ENCODE results near the gene MEIS1. TPM values are rescaled to one million over a fixed set of nuclear protein-coding genes. Genes with fewer than 3 reads are reported as not detected.

The MEIS1 gene
- total and polyA plus RNA-seq, 2 donors (not counting 1 experiment from before 2014, with no cell fraction given), result 0.03 TPM; not detected in 1

GRCh38 chr2:66523990-66524389, 89.1 kb downstream of the MEIS1 start:
- H3K4me2 ChIP-seq (replicated peaks; ENCODE audit: low read depth, low read length, poor library complexity, severe bottlenecking), result no peak overlapping the region
- H3K9me3 Mint-ChIP-seq (ENCODE audit: insufficient read depth), result no peaks in the 10 kb centered on the region
- TF ChIP-seq EZH2 (IDR thresholded peaks at IDR 0.05; ENCODE audit: borderline replicate concordance, insufficient read depth, low read depth, low read length, poor library complexity, severe bottlenecking) (no peak), CTCF (IDR thresholded peaks at IDR 0.05) (no peak)
- peaks cover 0 to 5% (median 0%) of the 10 kb centered on the region in 4 experiments for H3K27me3 ChIP-seq (replicated peaks in 1 of 4; ENCODE audit: control extremely low read depth in 1 of 4, control insufficient read depth in 3 of 4, insufficient read depth in 4 of 4, low read length in 3 of 4)
- no peaks in the 10 kb centered on the region for H3K79me2 ChIP-seq (ENCODE audit: control insufficient read depth, insufficient read depth, low read length)
- H3K4me3 ChIP-seq (ENCODE audit: control extremely low read depth in 1 of 5, extremely low read depth in 1 of 5, insufficient read depth in 1 of 5, low read depth in 2 of 5, low read length in 4 of 5), result no peak overlapping the region
- no peak overlapping the region for H3K4me3 Mint-ChIP-seq
- DNase-seq (no peak), ATAC-seq (ENCODE audit: low read depth) (no peak)
- H3K4me1 Mint-ChIP-seq, result no peaks in the 10 kb centered on the region
- H3K36me3 ChIP-seq (replicated peaks in 1 of 2; ENCODE audit: control extremely low read depth in 1 of 2, control insufficient read depth in 1 of 2, extremely low read depth in 1 of 2, insufficient read depth in 2 of 2, low read length in 1 of 2), result no peaks in the 10 kb centered on the region
- peaks cover 6% of the 10 kb centered on the region for H3K27me3 Mint-ChIP-seq
- H3K9me3 ChIP-seq (ENCODE audit: control extremely low read depth in 1 of 3, control insufficient read depth in 2 of 3, insufficient read depth in 1 of 3, low read length in 2 of 3), result no peaks in the 10 kb centered on the region
- ChIA-PET POLR2A (no interaction called here), CTCF (no interaction called here)
- no peak overlapping the region for H3K9ac ChIP-seq (ENCODE audit: low read length)
- no peaks in the 10 kb centered on the region for H3K4me1 ChIP-seq (ENCODE audit: control insufficient read depth in 2 of 2, insufficient read depth in 2 of 2, low read length in 2 of 2)
- intact Hi-C loops (cut with micrococcal nuclease), result no loop called here
- no peak overlapping the region for H3K27ac ChIP-seq (ENCODE audit: low read length in 2 of 2)
- no peak overlapping the region for H3K27ac Mint-ChIP-seq
- H2AFZ ChIP-seq (ENCODE audit: insufficient read depth, low read depth, low read length, poor library complexity, severe bottlenecking), result no peak overlapping the region
- 50% methylated on average over 1 of the region's 2 CpGs for WGBS (ENCODE audit: insufficient coverage)
- no peaks in the 10 kb centered on the region for H4K20me1 ChIP-seq (ENCODE audit: control insufficient read depth, insufficient read depth, low read length, poor library complexity, severe bottlenecking)

GRCh38 chr2:66525606-66526005, 90.7 kb downstream of the MEIS1 start:
- no peak overlapping the region for H3K27ac Mint-ChIP-seq
- Histone ChIP-seq H3K9me3 (ENCODE audit: control extremely low read depth in 1 of 3, control insufficient read depth in 2 of 3, insufficient read depth in 1 of 3, low read length in 2 of 3) (no peaks in the 10 kb centered on the region), H3K27me3 (replicated peaks in 1 of 4; ENCODE audit: control extremely low read depth in 1 of 4, control insufficient read depth in 3 of 4, insufficient read depth in 4 of 4, low read length in 3 of 4) (peaks cover 0 to 5% (median 0%) of the 10 kb centered on the region in 4 experiments), H3K36me3 (replicated peaks in 1 of 2; ENCODE audit: control extremely low read depth in 1 of 2, control insufficient read depth in 1 of 2, extremely low read depth in 1 of 2, insufficient read depth in 2 of 2, low read length in 1 of 2) (no peaks in the 10 kb centered on the region), H3K4me1 (ENCODE audit: control insufficient read depth in 2 of 2, insufficient read depth in 2 of 2, low read length in 2 of 2) (no peaks in the 10 kb centered on the region), H3K79me2 (ENCODE audit: control insufficient read depth, insufficient read depth, low read length) (no peaks in the 10 kb centered on the region), H4K20me1 (ENCODE audit: control insufficient read depth, insufficient read depth, low read length, poor library complexity, severe bottlenecking) (no peaks in the 10 kb centered on the region), H3K4me2 (replicated peaks; ENCODE audit: low read depth, low read length, poor library complexity, severe bottlenecking) (no peak overlapping the region), H3K9ac (ENCODE audit: low read length) (no peak overlapping the region), H2AFZ (ENCODE audit: insufficient read depth, low read depth, low read length, poor library complexity, severe bottlenecking) (peak overlapping the region; percentile 4), H3K27ac (ENCODE audit: low read length in 2 of 2) (no peak overlapping the region), H3K4me3 (ENCODE audit: control extremely low read depth in 1 of 5, extremely low read depth in 1 of 5, insufficient read depth in 1 of 5, low read depth in 2 of 5, low read length in 4 of 5) (no peak overlapping the region)
- WGBS (ENCODE audit: insufficient coverage), result 14% methylated on average over 1 of the region's 5 CpGs
- ChIA-PET CTCF (no interaction called here), POLR2A (no interaction called here)
- TF ChIP-seq EZH2 (IDR thresholded peaks at IDR 0.05; ENCODE audit: borderline replicate concordance, insufficient read depth, low read depth, low read length, poor library complexity, severe bottlenecking), result no peak
- no peak for TF ChIP-seq CTCF (IDR thresholded peaks at IDR 0.05)
- no peak for DNase-seq
- H3K4me3 Mint-ChIP-seq, result no peak overlapping the region
- H3K9me3 Mint-ChIP-seq (ENCODE audit: insufficient read depth), result no peaks in the 10 kb centered on the region
- H3K27me3 Mint-ChIP-seq, result peaks cover 6% of the 10 kb centered on the region
- no peak for ATAC-seq (ENCODE audit: low read depth)
- intact Hi-C loops (cut with micrococcal nuclease), result no loop called here
- no peaks in the 10 kb centered on the region for H3K4me1 Mint-ChIP-seq

Data from B cell (primary cell).